Fibroblast of the aortic adventitia (primary cell): ENCODE data around the gene CEP192. TPM values are rescaled to one million over a fixed set of nuclear protein-coding genes. Genes with fewer than 3 reads are reported as not detected.

ENCODE experiments used
- DNase-seq: peaks from one replicate; pipeline ENCODE4 v3.0.0-alpha.2; 2010; ENCODE audit warnings: low read depth
- H3K4me3 ChIP-seq: 2 replicates; pipeline ENCODE4 v1.5.1; 2011; ENCODE audit warnings: low read depth, mild to moderate bottlenecking, control low read depth, low read length, moderate library complexity
- total RNA-seq: library from RNA; depleted of rRNA; stranded (reverse); fragments of >200 nt; gene quantifications from 2 replicates; pipeline ENCODE4 v1.2.3, GENCODE V29; 2012; ENCODE audit warnings: low replicate concordance
- TF ChIP-seq, protein P1 (sequence below): IDR thresholded peaks from 2 replicates; pipeline ENCODE4 v1.5.1; 2011; ENCODE audit warnings: mild to moderate bottlenecking, low read length, control low read depth, inconsistent platforms; ENCODE audit not compliant: insufficient read depth

The CEP192 gene
- total RNA-seq, 1 donor: 38.3 TPM

- TF ChIP-seq, protein P1, sequence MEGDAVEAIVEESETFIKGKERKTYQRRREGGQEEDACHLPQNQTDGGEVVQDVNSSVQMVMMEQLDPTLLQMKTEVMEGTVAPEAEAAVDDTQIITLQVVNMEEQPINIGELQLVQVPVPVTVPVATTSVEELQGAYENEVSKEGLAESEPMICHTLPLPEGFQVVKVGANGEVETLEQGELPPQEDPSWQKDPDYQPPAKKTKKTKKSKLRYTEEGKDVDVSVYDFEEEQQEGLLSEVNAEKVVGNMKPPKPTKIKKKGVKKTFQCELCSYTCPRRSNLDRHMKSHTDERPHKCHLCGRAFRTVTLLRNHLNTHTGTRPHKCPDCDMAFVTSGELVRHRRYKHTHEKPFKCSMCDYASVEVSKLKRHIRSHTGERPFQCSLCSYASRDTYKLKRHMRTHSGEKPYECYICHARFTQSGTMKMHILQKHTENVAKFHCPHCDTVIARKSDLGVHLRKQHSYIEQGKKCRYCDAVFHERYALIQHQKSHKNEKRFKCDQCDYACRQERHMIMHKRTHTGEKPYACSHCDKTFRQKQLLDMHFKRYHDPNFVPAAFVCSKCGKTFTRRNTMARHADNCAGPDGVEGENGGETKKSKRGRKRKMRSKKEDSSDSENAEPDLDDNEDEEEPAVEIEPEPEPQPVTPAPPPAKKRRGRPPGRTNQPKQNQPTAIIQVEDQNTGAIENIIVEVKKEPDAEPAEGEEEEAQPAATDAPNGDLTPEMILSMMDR: no peak
- H3K4me3 ChIP-seq: no peak overlapping the region
- no peak for DNase-seq
These were observed 146.7 kb downstream of the CEP192 start for GRCh38 chr18:13137670-13138419.

GRCh38 chr18:13138420-13139139 lies 147.4 kb downstream of the CEP192 start:
- DNase-seq: no peak
- no peak overlapping the region for H3K4me3 ChIP-seq
- TF ChIP-seq, protein P1: no peak

DNA sequence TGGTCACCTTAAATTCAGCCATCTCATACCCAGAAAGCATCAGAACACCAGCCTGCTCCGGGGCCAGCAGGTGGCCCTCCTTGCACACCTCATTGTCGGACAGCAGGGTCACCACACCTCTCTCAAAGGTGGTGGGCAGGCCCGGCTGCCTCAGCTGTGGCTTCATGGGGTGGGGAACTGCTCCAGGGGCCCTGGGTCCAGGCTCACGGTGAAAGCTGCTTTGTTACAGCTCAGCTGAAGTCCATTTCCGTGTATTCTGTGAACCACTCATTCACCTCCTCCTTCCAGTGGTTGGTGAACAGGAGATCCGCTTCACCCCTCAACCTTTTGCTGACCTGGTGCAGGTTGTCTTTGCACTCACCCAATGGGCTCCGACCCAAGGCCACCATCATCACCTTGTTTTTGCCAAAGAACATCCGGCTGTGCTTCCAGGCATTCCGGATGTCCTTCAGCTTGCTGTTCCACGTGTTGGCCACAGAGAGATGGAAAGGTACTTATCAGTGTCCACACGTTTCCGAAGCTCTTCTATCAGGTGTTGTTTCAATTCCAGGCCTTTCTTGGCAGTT lies 148.8 kb downstream of the CEP192 start:
- TF ChIP-seq, protein P1: no peak
- DNase-seq: no peak
- no peak overlapping the region for H3K4me3 ChIP-seq

- no peak for DNase-seq
- no peak overlapping the region for H3K4me3 ChIP-seq
- TF ChIP-seq, protein P1: no peak
These were observed 150.0 kb downstream of the CEP192 start for GRCh38 chr18:13141209-13141608.

DNA sequence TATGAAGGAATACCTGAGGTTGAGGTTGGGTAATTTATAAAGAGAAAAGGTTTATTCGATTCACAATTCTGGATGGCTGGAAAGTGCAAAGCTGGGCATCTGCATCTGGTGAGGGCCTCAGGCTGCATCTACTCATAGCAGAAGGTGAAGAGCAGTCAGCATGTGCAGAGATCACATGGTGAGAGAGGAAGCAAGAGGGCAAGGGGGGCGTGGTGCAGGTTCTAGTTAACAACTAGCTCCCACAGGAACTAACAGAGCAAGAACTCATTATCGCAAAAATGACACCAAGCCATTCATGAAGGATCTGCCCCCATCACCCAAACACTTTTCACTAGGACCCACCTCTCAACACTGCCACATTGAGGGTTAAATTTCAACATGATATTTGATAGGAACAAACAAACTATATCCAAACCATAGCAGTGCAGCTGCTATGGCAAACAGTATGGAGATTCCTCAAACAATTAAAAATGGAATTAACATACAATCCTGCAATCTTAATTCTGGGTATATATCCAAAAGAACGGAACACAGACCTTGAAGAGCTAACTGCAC lies 154.6 kb downstream of the CEP192 start:
- DNase-seq: no peak
- no peak overlapping the region for H3K4me3 ChIP-seq
- TF ChIP-seq, protein P1: no peak

- no peak for DNase-seq
- TF ChIP-seq, protein P1: no peak
- H3K4me3 ChIP-seq: no peak overlapping the region
These were observed 156.0 kb downstream of the CEP192 start for GRCh38 chr18:13147130-13147529.
